Measurements from ENCODE around the gene VPS37B. TPM values are rescaled to one million over a fixed set of nuclear protein-coding genes. Genes with fewer than 3 reads are reported as not detected.
A peak's percentile ranks its signal among the peaks of the same experiment; 100 is the strongest.

Gene VPS37B
- total RNA-seq, 4 donors from 2014 or later: 24.5 to 28.4 (median 25.8) TPM

- Histone ChIP-seq H3K36me3 (no peaks in the 10 kb centered on the region), H3K4me1 (peaks cover 0 to 30% (median 13%) of the 10 kb centered on the region in 4 donors), H3K27me3 (no peaks in the 10 kb centered on the region), H3K27ac (peak overlapping the region in 1 of 4 donors; percentile 70), H3K9me3 (no peaks in the 10 kb centered on the region), H3K4me3 (no peak overlapping the region)
- 54 to 57% methylated on average over 22 of the region's 23 CpGs for WGBS, 2 donors
- no peak for DNase-seq (ENCODE audit: low spot score in 2 of 2)
- TF ChIP-seq CTCF (IDR thresholded peaks at IDR 0.05) (no peak), POLR2A (IDR thresholded peaks at IDR 0.05) (no peak), EP300 (IDR thresholded peaks at IDR 0.05) (no peak)
Measured at GRCh38 chr12:122841544-122842321, 54.2 kb downstream of the VPS37B start.

- Histone ChIP-seq H3K4me1 (peaks cover 0 to 39% (median 13%) of the 10 kb centered on the region in 4 donors), H3K27ac (peak overlapping the region in 1 of 4 donors; percentile 14), H3K36me3 (no peaks in the 10 kb centered on the region), H3K9me3 (no peaks in the 10 kb centered on the region), H3K27me3 (no peaks in the 10 kb centered on the region), H3K4me3 (no peak overlapping the region)
- TF ChIP-seq POLR2A (IDR thresholded peaks at IDR 0.05) (no peak), EP300 (IDR thresholded peaks at IDR 0.05) (no peak), CTCF (IDR thresholded peaks at IDR 0.05) (no peak)
- no peak for DNase-seq (ENCODE audit: low spot score in 2 of 2)
- WGBS, 2 donors: 92 to 93% methylated on average over 24 to 26 of the region's 26 CpGs
Measured at GRCh38 chr12:122840580-122841513, 55.1 kb downstream of the VPS37B start.

- Histone ChIP-seq H3K36me3 (no peaks in the 10 kb centered on the region), H3K9me3 (no peaks in the 10 kb centered on the region), H3K27ac (no peak overlapping the region), H3K4me3 (no peak overlapping the region), H3K27me3 (no peaks in the 10 kb centered on the region), H3K4me1 (peaks cover 0 to 35% (median 12%) of the 10 kb centered on the region in 4 donors)
- 89 to 91% methylated on average over 18 of the region's 18 CpGs for WGBS, 2 donors
- TF ChIP-seq CTCF (IDR thresholded peaks at IDR 0.05): no peak
- no peak for TF ChIP-seq POLR2A (IDR thresholded peaks at IDR 0.05)
- TF ChIP-seq EP300 (IDR thresholded peaks at IDR 0.05): no peak
- no peak for DNase-seq (ENCODE audit: low spot score in 2 of 2)
Measured at GRCh38 chr12:122839907-122840554, 55.9 kb downstream of the VPS37B start.

- Histone ChIP-seq H3K27ac (no peak overlapping the region), H3K9me3 (no peaks in the 10 kb centered on the region), H3K27me3 (no peaks in the 10 kb centered on the region), H3K4me1 (peaks cover 0 to 36% (median 11%) of the 10 kb centered on the region in 4 donors), H3K4me3 (no peak overlapping the region), H3K36me3 (no peaks in the 10 kb centered on the region)
- TF ChIP-seq EP300 (IDR thresholded peaks at IDR 0.05): no peak
- TF ChIP-seq CTCF (IDR thresholded peaks at IDR 0.05): no peak
- TF ChIP-seq POLR2A (IDR thresholded peaks at IDR 0.05): no peak
- 89 to 92% methylated on average over 5 of the region's 5 CpGs for WGBS, 2 donors
- DNase-seq (ENCODE audit: low spot score in 2 of 2): no peak
Measured at GRCh38 chr12:122838841-122839240, 57.1 kb downstream of the VPS37B start.
